NCI-H2107 (cell line): Measurements from ENCODE around the gene MRPL33.
"Not testable (repeated sequence)": the region's sequence is repeated elsewhere in the genome, so short reads cannot be mapped to it uniquely, and the experiment has no call there.

Experiments
- DNase-seq: peaks from one replicate; lab custom pipeline; 2025; lab: John Stamatoyannopoulos, UW

Gene MRPL33

DNA sequence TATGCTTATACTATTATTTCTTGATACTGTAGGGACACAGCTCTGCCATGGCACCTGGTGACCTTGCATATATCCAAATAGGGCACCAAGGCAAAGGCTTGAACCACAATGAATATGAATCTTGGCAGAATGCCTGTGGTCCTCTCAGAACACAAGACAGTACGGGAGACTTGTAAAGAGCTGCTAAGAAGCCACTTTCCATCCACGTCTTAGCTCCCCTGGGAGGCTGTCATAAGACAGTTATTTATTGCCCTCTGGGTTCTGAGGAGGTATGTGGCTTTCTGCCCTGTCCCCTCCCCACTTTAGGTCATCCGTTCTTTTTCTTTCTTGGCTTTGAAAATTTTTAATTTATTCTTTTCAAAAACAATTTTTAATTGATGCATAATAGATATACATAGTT lies 29.8 kb upstream of the MRPL33 start:
- DNase-seq: no peak

DNA sequence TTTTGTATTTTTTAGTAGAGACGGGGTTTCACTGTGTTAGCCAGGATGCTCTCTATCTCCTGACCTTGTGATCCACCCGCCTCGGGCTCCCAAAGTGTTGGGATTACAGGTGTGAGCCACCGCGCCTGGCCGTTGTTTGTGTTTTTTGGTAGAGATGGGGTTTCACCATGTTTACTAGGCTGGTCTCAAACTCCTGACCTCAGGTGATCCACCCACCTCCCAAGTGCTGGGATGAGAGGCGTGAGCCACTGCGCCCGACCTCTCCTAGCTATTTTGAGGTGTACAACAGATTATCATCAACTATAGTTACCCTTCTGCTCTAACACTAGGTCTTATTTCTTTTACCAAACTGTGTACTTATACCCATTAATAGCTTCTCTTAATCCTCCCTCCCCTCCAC lies 28.9 kb upstream of the MRPL33 start:
- DNase-seq: no peak

DNA sequence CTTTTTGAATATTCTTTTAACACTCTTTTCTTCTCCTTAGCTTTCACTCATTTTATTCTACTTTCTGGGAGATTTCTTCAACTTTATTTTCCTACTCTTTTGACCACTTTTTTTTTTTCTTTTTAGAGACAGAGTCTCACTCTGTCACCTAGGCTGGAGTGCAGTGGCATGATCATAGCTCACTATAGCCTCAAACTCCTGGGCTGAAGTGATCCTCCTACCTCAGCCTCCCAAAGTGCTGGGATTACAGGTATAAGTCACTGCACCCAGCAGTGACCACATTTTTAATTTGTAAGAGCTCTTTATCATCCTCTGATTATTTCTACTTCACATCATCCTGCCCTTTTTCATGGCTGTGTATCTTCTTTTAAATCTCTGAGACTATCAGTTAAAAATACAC lies 26.0 kb upstream of the MRPL33 start:
- not testable (repeated sequence) for DNase-seq

DNA sequence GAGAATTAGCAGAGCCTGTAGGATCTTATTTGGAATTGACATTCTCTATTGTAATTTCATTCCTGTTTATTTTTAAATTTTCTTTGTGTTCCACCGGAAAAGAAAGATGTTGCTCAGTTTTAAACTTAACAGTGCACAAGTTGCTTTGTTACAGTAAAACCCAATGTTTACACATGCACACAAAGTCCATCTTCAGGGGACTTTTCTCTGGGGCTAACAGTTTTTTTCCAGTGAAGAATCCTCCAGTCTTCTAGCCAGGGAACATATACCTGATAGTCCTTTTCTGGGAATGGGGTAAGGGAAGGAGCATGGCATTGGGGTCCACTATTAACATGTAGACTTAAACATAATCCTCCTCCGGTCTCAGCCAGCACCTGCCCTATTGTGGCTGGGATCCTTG lies 25.2 kb upstream of the MRPL33 start:
- no peak for DNase-seq

DNA sequence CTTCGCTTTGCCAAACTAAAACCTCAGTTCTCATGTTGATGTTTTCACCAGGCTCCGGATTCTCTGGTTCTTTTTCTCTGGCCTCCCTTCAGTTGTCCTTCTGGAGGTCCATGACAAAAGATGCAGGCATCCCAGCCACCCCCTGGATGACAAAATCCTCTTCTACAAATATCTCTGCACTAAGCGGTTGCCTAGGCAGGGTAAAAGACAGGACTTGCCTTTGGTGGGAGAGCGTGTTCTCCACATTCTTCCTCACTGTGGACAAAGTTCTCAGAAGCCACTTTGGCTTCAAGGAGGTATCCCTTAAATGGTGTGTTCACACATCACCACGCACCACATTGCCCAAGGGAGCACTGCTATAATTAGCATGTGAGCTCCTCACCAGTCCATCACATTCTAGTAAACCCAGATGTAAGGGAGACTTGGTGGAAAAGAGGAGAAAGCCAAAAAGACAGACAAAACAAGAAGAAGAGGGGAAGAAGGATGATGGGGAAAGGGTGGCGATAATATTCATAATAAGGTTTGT lies 23.6 kb upstream of the MRPL33 start:
- DNase-seq: no peak

DNA sequence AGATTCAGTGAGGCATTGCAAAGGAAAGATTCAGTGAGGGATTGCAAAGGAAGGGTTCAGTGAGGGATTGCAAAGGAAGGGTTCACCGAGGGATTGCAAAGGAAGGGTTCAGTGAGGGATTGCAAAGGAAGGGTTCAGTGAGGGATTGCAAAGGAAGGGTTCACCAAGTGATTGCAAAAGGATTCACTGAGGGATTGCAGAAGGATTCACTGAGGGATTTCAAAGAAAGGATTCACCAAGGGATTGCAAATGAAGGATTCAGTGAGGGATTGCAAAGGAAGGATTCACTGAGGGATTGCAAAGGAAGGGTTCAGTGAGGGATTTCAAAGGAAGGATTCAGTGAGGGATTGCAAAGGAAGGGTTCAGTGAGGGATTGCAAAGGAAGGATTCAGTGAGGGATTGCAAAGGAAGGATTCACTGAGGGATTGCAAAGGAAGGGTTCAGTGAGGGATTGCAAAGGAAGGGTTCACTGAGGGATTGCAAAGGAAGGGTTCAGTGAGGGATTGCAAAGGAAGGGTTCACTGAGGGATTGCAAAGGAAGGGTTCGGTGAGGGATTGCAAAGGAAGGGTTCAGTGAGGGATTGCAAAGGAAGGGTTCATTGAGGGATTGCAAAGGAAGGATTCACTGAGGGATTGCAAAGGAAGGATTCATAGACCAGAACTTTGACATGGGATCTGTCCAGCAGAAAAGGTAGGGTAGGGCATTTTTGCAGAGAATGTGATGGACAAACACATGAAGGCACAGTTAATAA lies 22.5 kb upstream of the MRPL33 start:
- DNase-seq: not testable (repeated sequence)

DNA sequence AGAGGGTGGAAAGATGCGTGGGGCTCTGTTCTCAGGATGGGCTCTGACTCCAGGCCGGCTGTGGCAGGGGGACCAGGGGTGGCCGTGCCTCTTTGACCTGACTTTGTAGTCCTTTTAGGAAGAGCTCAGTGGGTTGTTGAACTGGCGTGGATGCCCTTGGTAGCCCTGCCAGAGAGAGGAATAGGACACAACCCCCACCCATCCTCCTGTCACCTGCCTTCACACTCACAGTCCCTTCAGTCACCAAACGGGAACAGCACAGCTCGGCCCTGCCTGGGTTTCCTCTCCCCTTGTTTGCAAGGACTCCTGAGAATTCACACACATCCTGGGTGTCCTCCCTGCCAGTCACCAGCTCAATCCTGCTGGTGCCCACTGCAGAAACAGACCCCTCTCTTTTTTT lies 20.1 kb upstream of the MRPL33 start:
- no peak for DNase-seq

DNA sequence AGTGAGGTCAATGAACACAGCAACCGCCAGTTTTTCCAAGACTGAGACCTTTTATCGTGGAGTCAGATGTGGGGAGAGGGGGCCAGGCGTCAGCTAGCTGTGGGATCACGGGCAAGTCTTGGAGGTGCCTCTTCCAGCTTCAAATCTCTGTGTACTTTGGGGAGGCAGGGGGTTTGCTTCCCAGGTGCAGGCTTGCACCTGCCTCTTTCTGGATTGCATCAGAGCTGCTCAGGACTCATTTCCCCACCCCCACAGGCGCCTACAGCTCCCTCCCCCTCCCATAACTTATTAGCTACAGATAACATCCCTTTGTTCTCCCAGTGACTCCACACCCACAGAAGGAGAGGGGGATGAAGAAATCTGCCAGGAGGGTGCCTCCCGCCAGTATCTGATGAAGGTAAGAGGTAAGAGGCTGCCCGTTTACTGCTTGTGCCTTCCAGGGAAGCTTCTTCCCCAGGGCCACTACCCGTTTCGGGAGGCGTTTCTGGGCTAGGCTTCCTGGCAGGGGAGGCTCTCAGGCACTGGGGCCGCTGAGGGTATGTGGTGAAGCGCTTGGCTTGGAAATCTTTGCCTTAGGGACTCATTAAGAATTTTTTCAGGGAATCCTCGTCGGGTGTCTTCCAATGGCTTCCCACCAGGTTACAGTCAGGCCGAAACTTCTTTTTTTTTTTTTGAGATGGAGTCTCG lies 18.8 kb upstream of the MRPL33 start:
- peak; percentile 82 for DNase-seq

DNA sequence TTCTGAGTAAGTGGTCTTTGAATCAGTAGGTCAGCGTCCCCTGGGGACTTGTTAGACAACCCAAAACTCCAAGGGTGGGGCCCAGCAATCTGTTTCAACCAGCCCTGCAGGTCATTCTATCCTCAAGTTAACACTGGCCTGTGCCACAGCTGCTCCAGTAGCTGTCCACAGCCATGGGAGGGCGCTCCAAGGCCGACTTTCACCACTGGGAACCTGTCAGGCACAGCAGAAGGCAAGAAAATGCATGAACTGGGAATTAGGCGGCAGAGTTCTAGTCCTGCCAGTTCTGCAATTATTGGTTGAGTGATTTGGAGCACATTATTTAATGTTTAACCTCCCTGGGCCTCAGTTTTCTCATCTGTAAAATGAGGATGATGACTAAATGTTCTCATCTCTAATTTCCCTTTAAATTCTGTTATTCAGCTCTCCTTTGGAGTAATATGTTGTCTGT lies 17.4 kb upstream of the MRPL33 start:
- DNase-seq: peak; percentile 67

DNA sequence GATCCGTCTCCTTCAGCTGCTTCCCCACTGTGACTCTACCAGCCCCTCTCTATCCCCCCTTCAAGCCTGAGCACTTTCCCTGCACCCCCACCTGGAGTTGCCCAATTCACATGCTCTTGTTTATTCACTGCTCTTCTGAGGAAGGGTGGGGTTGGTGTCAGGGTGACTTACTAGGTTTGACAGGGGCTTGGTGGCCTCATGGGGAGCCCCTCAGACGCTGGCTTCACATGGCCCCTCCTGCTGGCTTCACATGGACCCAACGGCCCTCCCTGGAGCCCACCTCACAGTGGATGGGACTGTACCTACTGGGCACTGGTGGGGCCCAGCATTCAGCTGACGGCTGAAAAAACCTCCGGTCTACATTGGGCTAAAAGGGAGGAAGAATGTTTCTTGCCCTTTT lies 16.7 kb upstream of the MRPL33 start:
- no peak for DNase-seq

DNA sequence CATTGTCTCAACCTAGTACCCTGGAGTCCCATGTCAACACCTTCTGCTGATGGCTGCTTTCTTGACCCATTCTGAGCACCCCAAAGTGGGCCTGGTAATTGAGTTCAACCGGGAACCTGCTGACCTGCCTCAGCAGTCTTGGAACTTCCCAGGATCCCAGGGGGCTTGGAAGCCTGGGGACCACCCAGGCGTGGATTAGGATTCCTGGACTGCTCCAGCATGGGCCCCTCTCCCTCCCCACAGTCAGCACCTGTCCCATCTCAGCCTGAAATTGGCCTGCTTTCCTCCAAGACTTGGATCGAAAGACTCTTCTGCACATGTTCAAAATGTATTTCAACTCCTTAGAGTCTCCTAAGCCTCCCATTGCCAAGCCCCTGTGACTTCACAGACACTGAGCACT lies 15.4 kb upstream of the MRPL33 start:
- DNase-seq: no peak

DNA sequence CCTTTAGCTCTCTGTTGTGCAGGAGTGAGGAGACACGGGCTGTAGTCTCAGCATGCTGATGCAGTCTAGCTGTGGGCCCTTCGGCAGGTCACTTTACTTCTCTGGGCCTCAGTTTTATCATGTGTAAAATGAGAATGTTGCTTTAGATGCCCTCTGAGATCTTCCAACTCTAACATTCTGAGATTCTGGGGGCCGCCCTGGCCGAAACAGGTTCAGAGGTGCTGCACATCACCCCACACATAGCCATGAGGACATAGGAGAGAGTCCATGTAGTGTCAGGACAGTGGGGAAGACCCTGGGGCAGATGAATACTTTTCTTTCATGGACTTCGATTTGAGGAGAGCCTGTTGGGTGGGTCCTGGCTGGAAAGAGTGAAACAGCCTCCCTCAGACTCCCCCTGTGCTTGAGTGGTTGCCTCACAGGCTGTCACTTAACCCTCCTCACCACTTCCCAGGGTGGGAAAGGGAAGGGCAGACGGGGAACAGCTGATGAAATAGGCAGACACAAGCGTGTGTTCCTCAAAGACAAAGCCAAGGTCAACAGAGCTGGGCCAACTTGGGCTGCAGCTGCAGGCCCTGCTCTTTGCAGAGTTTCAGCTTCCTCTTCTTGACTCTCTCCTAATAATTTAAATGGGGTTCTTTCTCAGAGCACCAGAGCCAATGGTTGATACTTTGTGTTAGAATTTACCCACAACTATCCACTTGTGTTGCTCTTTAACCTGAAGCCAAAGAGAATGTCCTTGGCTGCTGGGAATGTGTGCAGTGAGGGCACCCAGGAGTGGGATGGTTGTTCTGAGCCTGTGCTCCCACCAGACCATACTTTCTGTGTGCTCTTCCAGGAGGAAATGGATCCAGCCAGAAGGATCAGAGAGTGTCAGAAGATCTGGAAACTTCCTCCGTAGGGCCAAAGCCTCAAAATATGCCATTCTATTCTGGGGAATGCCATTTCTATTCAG lies 14.7 kb upstream of the MRPL33 start:
- DNase-seq: no peak

DNA sequence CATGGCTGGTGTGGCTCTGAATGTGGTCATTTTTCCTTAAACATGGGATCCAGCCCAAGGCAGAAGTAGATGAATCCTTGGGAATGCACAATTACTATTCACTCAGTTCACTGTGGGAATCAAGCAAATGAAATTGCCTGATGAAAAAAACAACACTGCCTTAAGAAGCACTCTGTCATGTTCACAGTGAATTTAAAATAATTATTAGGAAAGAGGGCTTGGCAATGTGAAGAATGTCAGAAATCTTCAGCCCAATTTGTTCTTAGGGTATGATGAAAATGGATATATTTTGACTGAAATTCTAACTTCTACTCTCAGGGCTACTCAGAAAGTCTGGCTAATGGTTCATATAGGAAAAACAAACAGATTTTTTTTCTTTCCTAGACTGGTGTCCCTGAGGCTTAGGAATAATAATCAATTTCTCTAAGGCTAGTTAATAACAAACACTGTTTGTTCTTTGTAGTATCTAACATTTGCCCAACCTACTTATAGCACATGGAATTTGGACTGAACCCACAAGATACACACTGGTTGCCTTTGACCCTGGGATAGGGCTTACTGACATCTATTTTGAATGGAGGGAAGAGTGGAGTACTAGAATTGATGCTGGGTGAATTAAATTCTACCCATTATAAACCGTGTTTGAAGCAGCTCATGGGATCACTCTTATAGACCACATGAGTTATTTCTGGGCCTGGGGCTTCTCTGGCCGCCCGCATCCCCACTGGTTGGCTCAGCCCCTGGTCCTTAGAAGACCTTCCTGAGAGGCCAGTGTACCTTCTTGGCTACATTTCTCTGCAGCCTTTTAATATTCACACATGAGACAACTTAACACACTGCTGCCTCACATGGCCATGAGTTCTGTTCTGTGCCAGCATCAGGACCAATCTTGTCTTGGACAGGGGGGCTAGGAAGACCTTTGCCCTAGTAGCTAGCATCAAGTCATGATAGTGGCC lies 8.3 kb upstream of the MRPL33 start:
- DNase-seq: no peak

DNA sequence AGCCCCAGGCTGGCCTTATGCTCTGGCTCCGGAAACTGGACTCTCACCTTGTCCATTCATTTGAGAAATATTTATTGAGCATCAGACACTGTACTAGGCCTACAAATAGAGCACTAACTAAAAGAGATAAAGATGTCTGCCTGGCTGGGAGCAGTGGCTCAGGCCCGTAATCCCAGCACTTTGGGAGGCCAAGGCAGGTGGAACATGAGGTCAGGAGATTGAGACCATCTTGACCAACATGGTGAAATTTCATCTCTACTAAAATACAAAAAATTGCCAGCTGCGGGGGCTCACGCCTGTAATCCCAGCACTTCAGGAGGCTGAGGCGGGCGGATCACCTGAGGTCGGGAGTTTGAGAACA lies 7.6 kb upstream of the MRPL33 start:
- no peak for DNase-seq

DNA sequence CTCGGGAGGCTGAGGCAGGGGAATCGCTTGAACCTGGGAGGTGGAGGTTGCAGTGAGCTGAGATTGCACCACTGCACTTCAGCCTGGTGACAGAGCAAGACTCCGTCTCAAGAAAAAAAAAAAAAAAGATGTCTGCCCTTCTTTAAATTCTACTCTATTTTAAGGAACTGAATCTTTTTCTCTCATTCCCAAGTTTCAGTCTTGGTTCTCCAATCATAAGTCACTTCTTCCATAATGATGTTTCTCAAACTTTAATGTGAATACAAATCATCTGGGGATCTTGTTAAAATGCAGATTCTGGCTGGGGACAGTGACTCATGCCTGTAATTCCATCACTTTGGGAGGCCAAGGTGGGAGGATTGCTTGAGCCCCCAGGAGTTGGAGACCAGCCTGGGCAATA lies 7.0 kb upstream of the MRPL33 start:
- DNase-seq: not testable (repeated sequence)

DNA sequence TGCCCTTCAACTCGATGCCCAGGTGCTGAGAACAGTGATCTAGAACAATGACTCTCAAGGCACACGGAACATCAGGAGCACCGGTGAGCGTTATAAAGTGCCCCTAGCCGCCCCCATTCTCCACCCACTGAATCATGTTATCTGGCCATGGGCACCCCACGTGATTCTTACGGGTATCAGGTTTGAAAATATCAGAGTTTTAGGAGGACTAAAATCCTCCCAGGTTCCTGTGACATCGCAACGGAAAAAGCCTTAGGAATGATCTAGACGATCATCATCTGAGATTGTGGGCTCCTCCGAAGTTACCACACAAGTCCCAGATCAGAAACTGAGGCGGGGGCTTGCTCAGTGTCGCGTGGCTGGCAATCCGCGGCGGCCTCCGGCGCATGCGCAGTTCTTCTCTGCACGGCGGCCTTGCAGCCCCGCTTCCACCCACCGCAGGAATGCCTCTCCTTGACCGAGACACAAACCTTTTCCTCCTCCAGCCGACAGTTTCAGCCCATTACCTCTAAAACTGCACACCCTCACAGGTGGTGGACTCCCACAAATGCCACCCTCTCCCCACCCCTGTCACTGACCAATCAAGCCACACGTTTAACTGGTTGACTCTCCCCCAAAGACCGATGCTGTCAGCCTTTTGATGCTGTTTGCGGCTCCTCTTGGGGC lies 5.8 kb upstream of the MRPL33 start:
- no peak for DNase-seq

DNA sequence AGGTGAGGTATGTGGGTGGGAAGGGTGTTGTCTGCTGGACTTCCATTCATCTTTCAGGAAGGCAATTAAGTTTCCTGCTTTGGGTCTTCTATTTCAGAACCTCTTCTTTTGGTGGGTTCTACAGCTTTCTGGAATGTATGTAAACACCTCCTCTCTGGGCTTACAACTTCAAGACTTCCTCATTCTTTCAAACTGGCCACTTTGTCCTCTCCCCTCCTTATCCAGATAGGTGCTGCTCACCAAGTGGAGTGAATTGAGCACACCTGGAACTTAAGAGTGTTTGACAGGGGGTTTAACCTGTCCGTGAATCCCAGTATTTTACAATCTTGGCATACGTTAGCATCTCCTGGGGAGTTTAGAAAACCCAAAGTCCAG lies 5.2 kb upstream of the MRPL33 start:
- DNase-seq: no peak

DNA sequence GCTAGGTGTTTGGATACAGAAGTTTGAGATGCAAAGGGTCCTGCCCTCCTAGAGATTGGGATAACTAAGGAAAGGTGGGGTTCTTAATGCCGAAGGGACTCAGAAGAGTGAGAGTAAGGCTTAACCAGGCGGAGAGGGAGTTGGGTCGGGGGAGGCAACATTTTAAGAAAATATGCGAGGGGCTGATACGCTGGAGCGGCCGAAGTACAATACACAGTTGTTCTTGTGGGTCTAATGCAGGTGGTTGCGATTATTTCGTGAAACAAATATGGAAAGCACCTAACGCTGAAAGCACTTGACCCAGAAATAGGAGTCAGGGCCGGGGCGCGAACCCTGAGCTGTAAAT lies 344 bp upstream of the MRPL33 start:
- no peak for DNase-seq

DNA sequence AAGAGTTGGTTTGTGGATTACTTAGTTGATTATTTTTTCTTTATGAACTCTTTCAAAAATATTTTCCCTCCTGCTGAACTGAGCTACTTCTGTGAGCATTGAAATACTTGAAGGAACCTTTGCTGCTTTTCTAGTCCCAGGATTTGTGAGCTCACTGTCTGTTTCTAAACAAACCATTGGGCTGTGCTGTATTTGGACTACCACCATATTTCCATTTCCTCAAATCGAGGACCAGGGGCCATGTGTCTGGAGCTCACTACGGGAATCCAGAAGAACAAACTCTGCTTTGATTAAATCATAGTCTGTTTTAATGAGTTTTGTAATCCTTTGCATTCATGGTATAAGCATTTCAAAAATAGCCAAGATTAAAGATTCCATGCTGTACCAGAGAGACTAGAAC lies 1.3 kb downstream of the MRPL33 start:
- DNase-seq: no peak

DNA sequence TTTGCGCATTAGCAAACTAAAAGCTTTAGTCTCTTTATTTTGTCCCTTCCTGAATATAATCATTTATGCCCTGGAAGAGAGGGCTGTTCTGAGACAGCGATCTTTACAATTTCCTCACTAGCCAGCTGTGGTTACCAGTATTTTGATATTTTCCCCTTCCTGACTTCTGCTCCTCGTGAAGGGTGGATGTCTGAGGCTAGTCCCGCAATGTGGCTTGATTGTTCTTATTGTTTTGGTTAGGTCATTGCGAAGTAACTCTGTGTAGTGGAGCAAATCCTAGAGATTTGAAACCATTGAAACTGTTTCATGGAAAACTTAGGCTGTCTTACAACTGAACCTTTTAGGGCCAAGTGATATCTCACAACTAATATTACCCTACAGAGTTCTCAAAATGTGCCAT lies 2.4 kb downstream of the MRPL33 start:
- no peak for DNase-seq

DNA sequence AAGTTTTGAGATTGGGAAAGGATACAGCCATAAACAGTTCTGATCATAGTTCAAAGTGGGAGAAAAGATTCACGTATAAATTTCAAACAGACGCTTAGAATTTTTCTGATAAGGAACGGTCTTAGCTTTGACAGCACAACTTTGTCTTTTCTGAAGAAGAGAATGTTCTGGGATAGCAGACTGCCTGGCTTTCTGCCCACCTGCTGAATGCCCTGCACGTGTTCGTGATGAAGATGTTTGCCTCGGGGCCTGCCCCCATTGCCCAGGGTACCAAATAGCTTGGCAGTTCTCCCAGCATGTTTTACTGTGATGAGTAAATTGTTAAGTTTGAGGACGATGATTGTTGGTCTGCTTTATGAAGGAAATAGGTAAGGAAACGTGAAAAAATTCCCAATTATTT lies 4.6 kb downstream of the MRPL33 start:
- no peak for DNase-seq
